Testis (tissue), 3 donors: Measurements from ENCODE around the gene TRAPPC10. TPM values are rescaled to one million over a fixed set of nuclear protein-coding genes. Genes with fewer than 3 reads are reported as not detected.
A peak's percentile ranks its signal among the peaks of the same experiment; 100 is the strongest.

Source experiments
- DNase-seq: peaks from one replicate; pipeline ENCODE4 v3.0.0-alpha.2; 2019
- H3K27ac ChIP-seq, 2 donors: fragments of 200-600 bp; sonication (generic); one replicate each; pipeline ENCODE4 v1.5.1; 2019
- H3K27me3 ChIP-seq: fragments of 200-600 bp; sonication (generic); one replicate; pipeline ENCODE4 v1.5.1; 2019
- H3K36me3 ChIP-seq: fragments of 200-600 bp; sonication (generic); one replicate; pipeline ENCODE4 v1.5.1; 2017; ENCODE audit warnings: low read depth; ENCODE audit errors: missing control alignments
- H3K4me1 ChIP-seq: fragments of 200-600 bp; sonication (generic); one replicate; pipeline ENCODE4 v1.5.1; 2019
- H3K4me3 ChIP-seq, 2 donors: fragments of 200-600 bp; sonication (generic); one replicate each; pipeline ENCODE4 v1.5.1; 2017 to 2019
- H3K9me3 ChIP-seq: fragments of 200-600 bp; sonication (generic); one replicate; pipeline ENCODE4 v1.5.1; 2017
- CTCF ChIP-seq, 3 experiments: fragments of 450-650 bp in 2 of 3; fragments of 200-600 bp in 1 of 3; sonication (generic) in 1 of 3; IDR thresholded peaks; one replicate each; pipeline ENCODE4 v1.5.1; 2016 to 2019; ENCODE audit warnings: antibody characterized with exemption in 3 of 3, mild to moderate bottlenecking in 2 of 3, moderate library complexity in 1 of 3
- POLR2A ChIP-seq: fragments of 450-650 bp; IDR thresholded peaks from one replicate; pipeline ENCODE4 v1.6.1; 2017; ENCODE audit warnings: antibody characterized with exemption, mild to moderate bottlenecking, moderate library complexity
- WGBS, 2 donors: methylation state at CpG; one replicate each; pipeline ENCODE4 v1.1.5; 2018; 5-methylcytosine and 5-hydroxymethylcytosine counted together
- intact Hi-C: fragments of 100-400 bp; cut with DNase I; formaldehyde crosslinking; loops from one replicate; pipeline ENCODE4 v1.15.1; 2023; ENCODE audit warnings: low total_unique reads
- polyA plus RNA-seq: library from polyadenylated mRNA; stranded (reverse); fragments of 350-450 nt; fragmentation: Illumina TruSeq; extraction: RNeasy Lipid Tissue Mini Kit (QIAGEN cat#74804); gene quantifications from one replicate; pipeline ENCODE4 v1.2.3, GENCODE V29; 2014; ENCODE audit warnings: low read depth, low replicate concordance; ENCODE audit not compliant: insufficient read depth
- total RNA-seq, 2 donors: library from RNA; depleted of rRNA; stranded (reverse); fragments of >200 nt; gene quantifications; one replicate each; pipeline ENCODE4 v1.2.3, GENCODE V29; 2016

Gene TRAPPC10
- total and polyA plus RNA-seq, 3 donors from 2014 or later = 46.4 to 69.8 (median 58.0) TPM

- H3K27me3 ChIP-seq = no peaks in the 10 kb centered on the region
- H3K4me3 ChIP-seq = no peak overlapping the region
- H3K4me1 ChIP-seq = peaks cover 4% of the 10 kb centered on the region
- TF ChIP-seq POLR2A (no peak), CTCF (IDR thresholded peaks at IDR 0.05) (no peak)
- H3K27ac ChIP-seq = no peak overlapping the region
- H3K36me3 ChIP-seq = no peaks in the 10 kb centered on the region
- peak; percentile 35 for DNase-seq
- intact Hi-C loops = no loop called here
- WGBS, 2 donors = 76 to 83% methylated on average over 28 to 29 of the region's 29 CpGs
- H3K9me3 ChIP-seq = no peaks in the 10 kb centered on the region
Observed at GRCh38 chr21:43971201-43971991, 40.7 kb upstream of the TRAPPC10 start.

GRCh38 chr21:43971992-43972255, 40.2 kb upstream of the TRAPPC10 start:
- peak overlapping the region in 1 of 2 donors; percentile 44 for H3K27ac ChIP-seq
- DNase-seq = no peak
- H3K9me3 ChIP-seq = no peaks in the 10 kb centered on the region
- no peaks in the 10 kb centered on the region for H3K27me3 ChIP-seq
- peaks cover 4% of the 10 kb centered on the region for H3K4me1 ChIP-seq
- no peak overlapping the region for H3K4me3 ChIP-seq
- H3K36me3 ChIP-seq = no peaks in the 10 kb centered on the region
- WGBS, 2 donors = 96% methylated on average over 11 of the region's 11 CpGs
- intact Hi-C loops = no loop called here
- TF ChIP-seq POLR2A = no peak
- no peak for TF ChIP-seq CTCF (IDR thresholded peaks at IDR 0.05)

GRCh38 chr21:43972850-43973633, 39.1 kb upstream of the TRAPPC10 start:
- Histone ChIP-seq H3K4me3 (no peak overlapping the region), H3K36me3 (no peaks in the 10 kb centered on the region), H3K27me3 (no peaks in the 10 kb centered on the region), H3K9me3 (no peaks in the 10 kb centered on the region), H3K4me1 (peaks cover 4% of the 10 kb centered on the region), H3K27ac (peak overlapping the region in 1 of 2 donors; percentile 22)
- intact Hi-C loops = no loop called here
- peak; percentile 31 for DNase-seq
- no peak for TF ChIP-seq POLR2A
- no peak for TF ChIP-seq CTCF (IDR thresholded peaks at IDR 0.05)
- WGBS, 2 donors = 47 to 64% methylated on average over 10 to 29 of the region's 29 CpGs

GRCh38 chr21:43973634-43973955, 38.5 kb upstream of the TRAPPC10 start:
- Histone ChIP-seq H3K27me3 (no peaks in the 10 kb centered on the region), H3K36me3 (no peaks in the 10 kb centered on the region), H3K4me1 (peaks cover 4% of the 10 kb centered on the region), H3K4me3 (no peak overlapping the region), H3K27ac (peak overlapping the region in 1 of 2 donors; percentile 22), H3K9me3 (no peaks in the 10 kb centered on the region)
- DNase-seq = no peak
- TF ChIP-seq CTCF (IDR thresholded peaks at IDR 0.05) = no peak
- no peak for TF ChIP-seq POLR2A
- intact Hi-C loops = no loop called here
- 71 to 72% methylated on average over 5 to 12 of the region's 12 CpGs for WGBS, 2 donors
